Thoracic aorta (tissue), 2 donors: ENCODE measurements around the gene ACSL1. TPM values are rescaled to one million over a fixed set of nuclear protein-coding genes. Genes with fewer than 3 reads are reported as not detected.
A peak's percentile ranks its signal among the peaks of the same experiment; 100 is the strongest.

ENCODE experiments used
- ATAC-seq: fragments of 150-250 bp; one replicate; pipeline ENCODE4 v1.8.0; 2017; ENCODE audit warnings: low read depth; ENCODE audit not compliant: insufficient number of reproducible peaks, low FRiP score
- DNase-seq: peaks from one replicate; pipeline ENCODE4 v3.0.0-alpha.2; 2020; ENCODE audit warnings: low spot score
- H3K27ac ChIP-seq, 2 donors: fragments of 200-600 bp; sonication (generic); 1 replicate in 1 of 2; 2 replicates in 1 of 2; pipeline ENCODE4 v1.5.1; 2016; ENCODE audit warnings: mild to moderate bottlenecking in 2 of 2, moderate library complexity in 2 of 2
- H3K27me3 ChIP-seq: fragments of 200-600 bp; sonication (generic); replicated peaks from 2 replicates; pipeline ENCODE4 v1.6.0; 2016; ENCODE audit warnings: mild to moderate bottlenecking; ENCODE audit not compliant: insufficient read depth
- H3K36me3 ChIP-seq: fragments of 200-600 bp; sonication (generic); one replicate; pipeline ENCODE4 v1.5.1; 2016
- H3K4me1 ChIP-seq, 2 donors: fragments of 200-600 bp; sonication (generic); 1 replicate in 1 of 2; 2 replicates in 1 of 2; pipeline versions ENCODE4 v1.5.1 to v1.6.0; 2016; ENCODE audit warnings: low read depth in 2 of 2, mild to moderate bottlenecking in 1 of 2; ENCODE audit not compliant: control insufficient read depth in 1 of 2
- H3K4me3 ChIP-seq: fragments of 200-600 bp; sonication (generic); 2 replicates; pipeline ENCODE4 v1.5.1; 2016; ENCODE audit warnings: mild to moderate bottlenecking
- H3K9me3 ChIP-seq: fragments of 200-600 bp; sonication (generic); 2 replicates; pipeline ENCODE4 v1.5.1; 2016
- CTCF ChIP-seq: fragments of 200-600 bp; sonication (generic); IDR thresholded peaks from one replicate; pipeline ENCODE4 v1.5.1; 2019; ENCODE audit warnings: antibody characterized with exemption
- total RNA-seq, 2 donors: library from RNA; depleted of rRNA; stranded (reverse); fragments of >200 nt; gene quantifications; one replicate each; pipeline versions ENCODE4 v1.1.0 to v1.2.3, GENCODE V29; 2016

Gene ACSL1
- total RNA-seq, 2 donors from 2014 or later = 90.4 to 155 TPM

GRCh38 chr4:184824081-184824775 is 1.5 kb downstream of the ACSL1 start:
- no peak for ATAC-seq
- Histone ChIP-seq H3K27ac (peak overlapping the region; percentile 72 to 80), H3K36me3 (no peaks in the 10 kb centered on the region), H3K4me3 (peak overlapping the region; percentile 79), H3K4me1 (peaks cover 8 to 28% of the 10 kb centered on the region in 2 donors), H3K27me3 (no peaks in the 10 kb centered on the region), H3K9me3 (no peaks in the 10 kb centered on the region)
- no peak for DNase-seq
- no peak for TF ChIP-seq CTCF

- H3K4me1 ChIP-seq = peaks cover 10 to 29% of the 10 kb centered on the region in 2 donors
- H3K4me3 ChIP-seq = peak overlapping the region; percentile 79
- ATAC-seq (no peak), DNase-seq (no peak)
- no peak for TF ChIP-seq CTCF
- no peak overlapping the region for H3K27ac ChIP-seq
- no peaks in the 10 kb centered on the region for H3K9me3 ChIP-seq
- H3K27me3 ChIP-seq = no peaks in the 10 kb centered on the region
- no peaks in the 10 kb centered on the region for H3K36me3 ChIP-seq
Measured at GRCh38 chr4:184823014-184823413, 2.8 kb downstream of the ACSL1 start.

DNA sequence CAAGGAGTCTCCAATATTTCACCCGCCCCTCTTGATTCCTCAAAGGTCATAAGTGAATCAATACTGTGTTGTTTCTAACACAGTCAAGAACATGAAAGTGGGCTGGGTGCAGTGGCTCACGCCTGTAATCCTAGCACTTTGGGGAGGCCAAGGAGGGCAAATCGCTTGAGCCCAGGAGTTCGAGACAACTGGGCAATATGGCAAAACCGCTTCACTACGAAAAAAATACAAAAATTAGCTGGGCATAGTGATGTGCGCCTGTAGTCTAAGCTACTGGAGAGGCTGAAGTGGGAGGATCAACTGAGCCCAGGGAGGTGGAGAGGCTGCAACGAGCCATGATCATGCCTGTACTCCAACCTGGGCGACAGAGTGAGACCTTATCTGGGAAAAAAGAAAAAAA is 3.4 kb downstream of the ACSL1 start:
- ATAC-seq (no peak), DNase-seq (no peak)
- no peak for TF ChIP-seq CTCF
- H3K36me3 ChIP-seq = no peaks in the 10 kb centered on the region
- no peaks in the 10 kb centered on the region for H3K9me3 ChIP-seq
- H3K27me3 ChIP-seq = no peaks in the 10 kb centered on the region
- peak overlapping the region; percentile 79 for H3K4me3 ChIP-seq
- H3K4me1 ChIP-seq = peaks cover 13 to 35% of the 10 kb centered on the region in 2 donors
- no peak overlapping the region for H3K27ac ChIP-seq

- DNase-seq = no peak
- H3K4me3 ChIP-seq = peak overlapping the region; percentile 35
Measured at GRCh38 chr4:184821242-184821641, 4.5 kb downstream of the ACSL1 start.

GRCh38 chr4:184819786-184820185 is 6.0 kb downstream of the ACSL1 start:
- peaks cover 19 to 40% of the 10 kb centered on the region in 2 donors for H3K4me1 ChIP-seq
- H3K27ac ChIP-seq = no peak overlapping the region
- H3K36me3 ChIP-seq = no peaks in the 10 kb centered on the region
- TF ChIP-seq CTCF = no peak
- ATAC-seq = no peak
- DNase-seq = no peak
- no peaks in the 10 kb centered on the region for H3K27me3 ChIP-seq
- no peak overlapping the region for H3K4me3 ChIP-seq
- H3K9me3 ChIP-seq = no peaks in the 10 kb centered on the region

More at GRCh38 chr4:184821242-184821641, 4.5 kb downstream of the ACSL1 start:
- Histone ChIP-seq H3K27me3 (no peaks in the 10 kb centered on the region), H3K27ac (no peak overlapping the region), H3K9me3 (no peaks in the 10 kb centered on the region), H3K4me1 (peaks cover 13 to 34% of the 10 kb centered on the region in 2 donors), H3K36me3 (no peaks in the 10 kb centered on the region)
- TF ChIP-seq CTCF = no peak
- no peak for ATAC-seq
